Medulla oblongata (tissue), 1 donor: Measurements from ENCODE around the gene PUS1.
A peak's percentile ranks its signal among the peaks of the same experiment; 100 is the strongest.

ENCODE experiments used
- DNase-seq: peaks from one replicate; pipeline ENCODE4 v3.0.0-alpha.2; 2015; ENCODE audit errors: extremely low spot score

Gene PUS1

DNA sequence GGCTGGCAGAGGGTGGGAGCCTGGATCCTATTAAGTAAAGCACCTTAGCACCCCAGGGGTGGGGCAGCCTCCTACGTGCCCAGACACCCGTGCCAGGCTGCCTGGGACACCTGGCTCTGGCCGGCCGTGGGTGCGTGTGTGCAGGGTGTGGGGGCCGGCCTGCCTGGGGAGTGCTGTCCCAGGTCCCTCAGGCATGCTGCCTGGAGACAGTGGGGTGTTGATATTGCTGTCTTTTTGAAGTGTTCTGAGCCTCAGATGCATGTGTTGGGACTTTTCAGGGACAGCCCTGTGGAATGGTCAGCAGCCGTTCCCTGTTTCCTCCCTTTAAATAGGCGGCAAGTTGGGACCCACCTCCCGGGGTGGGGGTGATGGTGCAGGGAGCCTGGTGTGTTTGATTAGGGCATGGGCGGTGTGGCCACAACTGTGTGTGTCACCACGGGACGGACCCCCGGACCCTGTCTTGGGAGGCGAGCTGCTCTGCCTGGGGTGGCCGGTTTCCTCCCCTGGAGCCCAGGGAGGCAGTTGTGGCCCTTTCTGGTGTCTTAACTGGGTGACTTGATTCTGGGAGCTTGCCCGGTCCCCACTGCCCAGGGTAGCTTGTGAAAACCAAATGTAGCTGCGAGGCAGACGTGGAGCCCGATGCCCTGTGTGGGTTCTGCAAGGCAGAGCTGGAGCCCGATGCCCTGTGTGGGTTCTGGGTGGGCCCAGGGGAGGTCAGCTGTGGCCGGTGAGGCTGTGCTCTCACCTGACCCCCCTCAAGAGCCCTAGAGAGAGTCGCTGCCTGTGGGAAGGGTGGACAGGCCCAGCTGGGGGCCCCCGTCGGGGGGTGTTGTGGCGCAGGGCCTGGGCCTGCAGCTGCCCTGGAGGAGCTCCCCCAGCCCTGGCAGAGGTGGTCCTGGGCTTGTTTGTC lies 26.5 kb upstream of the PUS1 start:
- DNase-seq: no peak

DNA sequence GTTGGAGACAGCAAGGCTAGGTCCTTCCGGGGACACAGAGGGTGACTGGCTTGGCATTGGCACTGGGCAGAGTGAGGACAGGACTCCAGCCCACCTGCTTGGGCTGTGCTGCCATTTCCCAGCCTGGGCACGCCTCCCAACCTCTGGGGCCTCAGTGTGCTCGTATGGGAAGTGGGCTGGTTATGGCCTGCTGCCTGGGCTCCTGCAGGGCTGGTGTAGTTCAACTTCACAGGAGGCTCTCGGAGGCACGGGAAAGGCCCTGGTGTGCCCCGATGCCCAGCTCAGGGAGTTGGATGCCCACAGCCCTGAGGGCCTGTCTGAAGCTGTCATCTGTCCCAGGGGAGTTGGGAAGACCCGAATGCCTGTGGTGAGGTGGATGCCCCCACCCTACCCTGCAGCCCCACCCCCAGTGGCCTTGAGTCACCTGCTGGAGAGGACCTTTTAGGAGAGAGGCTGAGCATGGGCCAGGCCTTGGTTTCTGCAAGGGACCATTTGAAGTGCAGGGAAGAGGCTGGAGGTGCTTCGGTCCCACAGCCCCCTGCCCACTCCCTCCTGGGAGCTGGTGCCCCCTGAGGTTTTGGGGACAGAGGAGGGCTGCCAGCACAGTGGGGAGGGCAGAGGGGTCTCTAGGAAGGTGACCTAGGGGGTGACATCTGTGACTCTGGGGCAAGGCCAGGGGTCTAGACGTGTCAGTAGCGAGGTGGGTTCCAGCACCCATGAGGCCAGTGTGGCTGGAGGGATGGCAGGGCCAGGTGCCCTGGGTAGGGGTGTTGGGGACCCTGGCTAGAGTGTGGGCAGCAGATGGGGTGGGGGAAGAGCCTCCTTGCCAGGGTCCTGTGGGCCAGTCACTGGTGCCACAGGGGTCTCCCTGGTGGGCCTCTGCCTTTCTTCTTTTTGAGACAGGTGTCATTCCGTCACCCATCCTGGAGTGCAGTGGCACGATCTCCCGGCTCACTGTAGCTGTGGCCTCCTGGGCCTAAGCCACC lies 25.5 kb upstream of the PUS1 start:
- no peak for DNase-seq

DNA sequence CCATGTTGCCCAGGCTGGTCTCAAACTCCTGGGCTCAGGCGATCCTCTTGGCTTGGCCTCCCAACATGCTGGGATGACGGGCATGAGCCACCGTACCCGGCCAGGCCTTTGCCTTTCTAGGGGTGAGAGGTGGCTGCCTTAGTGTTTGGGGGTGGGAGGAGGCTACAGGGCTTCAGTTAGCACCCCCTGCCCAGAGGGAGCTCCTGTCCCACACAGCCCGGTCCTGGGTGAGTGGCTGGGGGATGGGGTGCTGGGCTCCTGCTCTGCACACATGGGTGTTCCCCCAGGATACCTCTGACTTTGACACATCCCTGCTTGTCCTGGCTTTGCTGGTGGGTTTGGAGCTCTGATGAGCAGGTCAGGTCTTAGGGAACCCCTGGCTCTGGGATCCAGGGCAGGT lies 24.7 kb upstream of the PUS1 start:
- no peak for DNase-seq

DNA sequence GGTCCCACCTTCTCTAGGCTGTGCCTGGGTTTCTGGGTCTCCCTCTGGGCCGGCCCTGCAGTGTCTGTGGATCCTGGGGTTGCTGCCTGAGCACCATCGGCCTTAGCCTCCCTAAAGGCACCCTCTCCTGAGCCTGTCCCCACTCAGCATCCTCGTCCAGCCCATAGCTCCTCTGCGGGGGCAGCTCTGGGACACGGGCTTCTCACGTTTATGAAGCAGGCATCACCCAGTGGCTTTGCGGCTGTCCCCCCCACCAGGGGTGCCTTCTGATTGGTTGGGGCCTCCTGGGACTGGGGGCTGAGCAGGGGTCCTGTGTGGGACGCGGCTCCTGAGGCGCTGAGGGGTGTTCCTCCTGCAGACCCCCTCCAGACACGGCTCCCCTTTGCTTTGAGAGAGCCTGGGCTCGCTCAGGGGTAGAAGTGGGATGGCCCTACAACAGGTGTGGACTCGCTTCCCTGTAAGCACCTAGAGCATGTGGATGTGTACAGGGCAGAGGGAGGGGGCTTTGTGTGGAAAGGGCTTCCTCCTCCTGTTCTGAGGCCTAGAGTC lies 23.9 kb upstream of the PUS1 start:
- no peak for DNase-seq

DNA sequence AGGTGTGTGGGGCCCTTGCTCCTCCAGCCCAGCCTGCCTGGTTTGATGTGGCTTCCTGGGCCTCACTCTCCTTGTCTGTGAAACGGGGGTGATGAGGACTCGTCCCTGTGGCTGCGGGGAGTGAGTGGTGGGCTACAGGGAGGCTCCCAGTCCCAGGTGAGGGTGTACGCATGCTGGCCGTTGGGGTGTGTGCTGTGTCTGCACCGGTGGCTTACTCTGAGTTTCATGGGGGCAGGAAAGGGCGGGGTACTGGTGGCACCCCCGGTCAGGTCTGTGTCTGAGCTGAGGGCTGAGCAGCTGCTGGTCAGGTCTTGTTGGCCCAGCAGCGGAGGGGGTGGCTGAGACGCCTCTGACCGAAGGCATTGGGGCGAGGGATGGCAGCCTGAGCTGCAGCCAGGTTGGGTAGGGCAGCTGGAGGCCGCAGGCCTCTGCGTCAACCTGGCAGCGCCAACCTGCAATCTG lies 23.4 kb upstream of the PUS1 start:
- no peak for DNase-seq

DNA sequence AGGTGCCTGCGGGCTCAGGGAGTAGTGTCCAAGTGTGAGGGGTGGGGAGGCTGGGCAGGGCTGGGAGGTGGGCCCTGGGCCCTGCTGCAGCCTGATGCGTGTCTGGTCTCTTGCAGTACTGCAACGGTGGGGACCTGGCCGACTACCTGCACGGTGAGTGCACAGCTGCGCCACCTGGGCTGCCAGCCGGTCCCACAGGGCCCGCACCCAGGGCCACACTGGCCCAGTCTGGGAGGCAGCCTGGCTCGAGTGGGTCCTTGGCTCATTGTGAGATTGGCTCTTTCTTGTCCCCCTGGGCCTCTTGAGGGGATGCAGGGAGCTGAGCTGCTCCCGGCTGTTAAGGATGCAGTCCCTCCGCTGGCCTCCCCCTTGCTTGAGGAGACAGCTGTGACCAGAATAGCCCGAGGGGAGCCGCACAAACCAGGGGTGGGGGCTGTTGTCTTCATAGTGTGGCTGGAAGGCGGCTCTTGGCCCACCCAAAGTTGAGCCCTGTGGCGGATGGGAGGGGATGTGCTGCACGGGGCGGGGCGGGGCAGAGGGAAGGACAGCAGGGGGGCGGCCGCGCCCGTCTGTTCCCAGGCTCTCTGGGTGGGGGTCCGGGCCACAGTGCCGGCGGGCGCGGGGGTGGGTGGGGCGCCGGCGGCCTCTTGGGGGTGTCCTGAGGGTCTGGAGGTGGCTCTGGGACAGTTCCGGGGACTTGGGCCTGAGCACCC lies 21.5 kb upstream of the PUS1 start:
- no peak for DNase-seq

DNA sequence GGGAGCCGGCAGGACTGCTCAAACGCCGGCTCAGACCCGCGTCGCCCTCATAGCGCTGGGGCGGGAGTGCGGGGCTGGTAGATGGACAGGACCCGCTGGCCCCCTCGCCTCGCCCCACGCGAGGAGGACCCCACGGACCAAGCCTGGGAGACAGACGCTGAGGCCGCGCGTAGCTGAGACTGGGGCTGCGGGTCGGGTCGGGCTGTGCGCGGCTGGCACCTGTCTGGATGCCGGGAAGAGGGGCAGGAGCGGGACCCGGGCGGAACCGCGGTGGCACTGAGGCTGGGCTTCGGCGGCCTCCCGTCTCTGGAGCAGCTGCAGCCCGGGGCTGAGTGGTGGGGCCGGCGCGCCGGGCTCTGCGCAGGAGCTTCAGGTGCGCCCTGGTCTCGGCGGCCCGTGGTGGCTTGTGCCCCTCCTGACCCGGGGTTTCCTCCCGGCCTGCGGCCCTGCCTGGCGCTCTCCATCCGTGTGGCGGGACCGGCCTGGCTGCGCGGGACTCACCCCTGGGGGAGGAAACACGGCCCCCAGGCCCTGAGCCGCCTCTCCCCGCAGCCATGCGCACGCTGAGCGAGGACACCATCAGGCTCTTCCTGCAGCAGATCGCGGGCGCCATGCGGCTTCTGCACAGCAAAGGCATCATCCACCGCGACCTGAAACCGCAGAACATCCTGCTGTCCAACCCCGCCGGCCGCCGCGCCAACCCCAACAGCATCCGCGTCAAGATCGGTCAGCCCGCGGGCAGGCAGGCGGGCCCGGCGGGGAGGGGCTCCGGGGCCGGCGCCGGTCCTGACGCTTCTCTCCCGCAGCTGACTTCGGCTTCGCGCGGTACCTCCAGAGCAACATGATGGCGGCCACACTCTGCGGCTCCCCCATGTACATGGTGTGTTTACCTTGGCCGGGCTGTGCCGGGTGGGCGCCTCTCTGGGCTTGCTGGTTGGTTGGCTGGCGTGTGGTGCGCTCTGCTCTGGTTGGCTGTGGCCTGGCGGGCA lies 20.7 kb upstream of the PUS1 start:
- DNase-seq: no peak

DNA sequence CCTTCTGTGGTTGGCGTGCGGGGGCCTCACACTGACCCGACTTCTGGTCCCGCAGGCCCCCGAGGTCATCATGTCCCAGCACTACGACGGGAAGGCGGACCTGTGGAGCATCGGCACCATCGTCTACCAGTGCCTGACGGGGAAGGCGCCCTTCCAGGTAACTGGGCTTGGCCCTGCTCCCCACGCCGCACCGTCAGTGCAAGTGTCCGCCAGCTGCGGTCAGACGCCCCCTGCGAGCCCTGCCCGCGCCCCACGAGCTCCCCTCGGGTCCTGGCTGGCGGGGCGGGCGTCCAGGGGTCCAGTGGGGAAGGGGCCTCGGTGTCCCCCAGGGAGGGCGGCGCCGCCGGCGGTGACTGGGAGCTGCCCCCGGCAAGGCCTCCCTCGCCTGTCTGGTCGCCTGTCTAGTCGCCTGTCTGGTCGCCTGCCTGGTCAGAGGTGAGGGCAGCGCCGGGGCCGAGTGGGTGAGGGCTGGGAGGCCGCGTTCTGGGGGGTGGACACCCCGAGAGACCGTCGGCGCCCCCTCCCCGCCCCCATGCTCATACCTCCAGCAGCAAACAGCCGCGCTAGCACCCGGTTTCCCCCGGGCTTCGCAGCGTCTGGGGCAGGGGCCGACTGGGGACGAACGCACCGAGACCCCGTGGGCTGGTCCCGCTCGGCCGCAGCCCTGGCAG lies 19.9 kb upstream of the PUS1 start:
- no peak for DNase-seq

DNA sequence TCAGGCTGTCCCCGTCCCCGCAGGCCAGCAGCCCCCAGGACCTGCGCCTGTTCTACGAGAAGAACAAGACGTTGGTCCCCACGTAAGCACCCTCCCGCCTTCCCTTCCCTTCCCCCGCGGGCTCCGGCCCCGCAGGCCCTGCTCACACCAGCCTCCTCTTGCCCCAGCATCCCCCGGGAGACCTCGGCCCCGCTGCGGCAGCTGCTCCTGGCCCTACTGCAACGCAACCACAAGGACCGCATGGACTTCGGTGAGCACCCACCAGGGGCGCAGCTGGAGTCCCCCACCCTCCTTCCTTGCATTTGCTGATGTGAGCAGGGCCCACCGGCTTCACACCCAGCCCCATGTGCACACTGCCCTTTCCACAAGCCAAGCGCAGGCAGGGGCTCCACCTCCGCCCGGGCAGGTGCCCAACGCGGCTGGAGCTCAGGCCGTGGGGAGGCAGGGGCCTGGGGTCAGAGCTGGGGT lies 19.3 kb upstream of the PUS1 start:
- DNase-seq: no peak

DNA sequence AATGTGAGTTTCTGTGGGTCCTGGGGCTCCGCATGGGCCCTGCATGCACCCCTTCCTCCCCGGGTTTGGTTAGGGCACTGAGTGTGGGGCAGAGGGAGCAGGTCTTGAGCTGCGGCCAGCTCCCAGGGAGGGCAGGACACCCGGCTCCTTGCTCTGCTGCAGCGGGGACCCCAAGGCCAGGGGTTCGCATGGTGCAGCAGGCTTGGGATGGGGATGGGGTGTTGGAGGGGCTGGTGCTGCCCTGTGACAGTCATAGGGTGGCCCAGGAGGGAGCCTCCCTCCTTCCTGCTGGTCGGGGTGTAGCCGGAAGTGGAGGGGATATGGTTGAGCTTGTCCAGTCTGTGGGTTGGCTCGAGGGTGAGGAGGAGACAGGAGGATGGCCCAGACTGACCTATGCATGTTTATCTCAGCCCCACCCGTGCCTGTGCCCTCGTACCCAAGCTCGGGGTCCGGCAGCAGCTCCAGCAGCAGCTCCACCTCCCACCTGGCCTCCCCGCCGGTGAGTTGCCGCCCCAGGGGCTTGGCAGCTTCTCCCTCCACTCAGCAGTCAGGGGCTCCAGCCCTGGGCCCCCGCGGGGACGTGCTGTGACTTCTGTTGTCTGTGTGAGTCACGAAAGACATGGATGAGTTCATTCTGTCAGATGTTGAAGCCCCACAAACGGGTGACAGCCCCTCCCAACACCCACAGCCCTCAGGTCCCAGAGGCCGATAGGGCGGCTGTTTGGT lies 18.6 kb upstream of the PUS1 start:
- no peak for DNase-seq

DNA sequence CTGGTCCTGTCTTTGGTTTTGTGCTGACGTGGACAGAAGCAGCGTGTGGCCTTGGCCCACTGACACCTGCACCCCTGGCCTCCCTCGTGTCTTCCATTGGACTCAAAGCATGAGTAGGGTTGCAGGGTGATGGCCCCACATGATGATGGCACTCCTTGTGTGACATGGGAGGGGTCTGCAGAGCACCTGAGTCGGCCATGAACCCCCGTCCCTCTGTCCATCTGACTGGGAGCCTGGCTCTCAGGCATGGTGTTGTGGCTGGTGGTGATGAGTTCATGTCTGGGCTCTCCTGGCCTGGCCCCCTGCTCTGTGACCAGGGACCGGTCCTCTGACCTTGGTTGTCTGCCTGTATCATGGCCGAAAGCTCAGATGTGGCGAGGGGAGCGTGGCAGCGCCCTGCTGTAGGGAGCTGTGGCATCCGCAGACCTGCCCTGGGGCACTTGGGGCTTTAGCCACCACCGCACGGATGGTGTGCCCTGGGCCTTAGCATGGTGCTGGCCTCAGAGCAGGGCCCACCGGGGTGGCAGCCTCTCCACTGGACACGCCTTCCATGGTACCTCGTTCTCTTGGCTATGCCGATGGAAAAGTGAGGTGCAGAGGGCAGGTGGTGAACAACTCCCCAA lies 17.9 kb upstream of the PUS1 start:
- DNase-seq: no peak

DNA sequence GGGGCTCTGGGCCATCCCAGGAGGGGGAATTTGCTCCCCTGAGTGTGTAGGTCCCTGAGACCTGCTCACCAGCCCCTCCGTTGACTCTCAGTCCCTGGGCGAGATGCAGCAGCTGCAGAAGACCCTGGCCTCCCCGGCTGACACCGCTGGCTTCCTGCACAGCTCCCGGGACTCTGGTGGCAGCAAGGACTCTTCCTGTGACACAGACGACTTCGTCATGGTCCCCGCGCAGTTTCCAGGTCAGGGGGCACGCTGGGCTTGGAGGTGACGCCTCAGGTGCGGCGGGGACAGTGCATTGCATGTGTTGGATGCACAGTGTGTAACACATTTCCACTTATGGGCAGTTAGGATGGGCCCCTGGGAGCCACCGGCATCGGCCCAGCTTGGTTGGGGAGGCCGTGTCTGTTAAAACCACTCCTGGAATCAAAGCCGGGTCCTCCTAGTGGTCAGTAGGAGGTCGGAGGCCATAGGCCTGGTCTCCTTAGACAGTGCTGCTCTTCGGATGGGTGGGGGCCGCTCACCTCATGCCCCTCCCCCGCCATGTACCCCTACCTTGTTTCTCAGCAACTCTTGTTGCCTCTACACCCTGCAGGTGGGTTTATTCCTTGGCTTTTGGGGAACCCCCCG lies 17.1 kb upstream of the PUS1 start:
- DNase-seq: no peak

DNA sequence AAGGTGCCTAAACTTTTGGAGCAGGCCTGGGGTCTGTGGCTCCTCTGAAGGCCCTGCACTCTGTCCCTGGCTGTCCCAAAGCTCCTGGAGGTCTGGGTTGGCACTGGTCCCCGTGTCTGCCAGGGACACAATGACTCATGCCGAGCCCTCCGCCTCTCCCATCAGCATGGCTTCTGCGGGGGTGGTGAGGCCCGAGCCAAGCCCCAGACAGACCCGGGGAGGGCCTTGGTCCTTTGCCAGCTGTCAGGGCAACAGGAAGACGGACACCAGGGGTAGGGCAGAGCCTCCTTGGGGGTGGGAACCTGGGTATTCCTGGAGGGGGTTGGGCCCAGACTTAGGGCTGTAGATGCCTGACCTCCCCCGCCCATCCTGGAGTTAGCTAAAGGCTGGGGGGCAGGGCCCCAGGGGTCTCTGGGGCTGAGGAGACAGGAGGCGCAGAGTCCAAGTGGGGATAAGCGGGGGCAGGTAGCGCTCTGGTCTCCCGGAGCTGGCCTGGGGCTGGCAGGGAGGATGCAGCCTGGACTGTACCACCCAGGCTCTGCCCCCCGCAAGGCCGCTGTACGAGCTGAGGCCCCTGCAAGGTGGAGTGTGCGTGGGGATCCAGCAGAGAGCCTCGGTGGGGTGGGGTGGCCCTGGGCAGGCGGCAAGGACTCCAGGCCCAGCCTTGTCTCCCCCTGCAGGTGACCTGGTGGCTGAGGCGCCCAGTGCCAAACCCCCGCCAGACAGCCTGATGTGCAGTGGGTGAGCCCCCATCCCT lies 16.4 kb upstream of the PUS1 start:
- DNase-seq: peak; percentile 54

DNA sequence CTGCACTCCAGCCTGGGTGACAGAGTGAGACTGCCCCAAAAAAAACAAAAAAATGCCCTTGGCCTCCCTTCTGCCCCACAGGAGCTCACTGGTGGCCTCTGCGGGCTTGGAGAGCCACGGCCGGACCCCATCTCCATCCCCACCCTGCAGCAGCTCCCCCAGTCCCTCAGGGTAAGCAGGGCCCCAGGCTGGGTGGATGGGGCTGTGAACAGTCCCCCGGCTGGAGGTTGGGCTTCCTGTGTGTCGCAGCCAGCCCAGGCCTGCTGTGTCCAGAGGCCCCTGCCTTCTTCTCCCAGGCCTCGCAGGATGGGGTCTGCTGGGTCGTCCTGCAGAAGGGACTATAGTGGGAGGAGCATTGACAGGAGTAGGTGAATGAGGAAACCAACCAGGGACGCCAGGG lies 15.4 kb upstream of the PUS1 start:
- no peak for DNase-seq

DNA sequence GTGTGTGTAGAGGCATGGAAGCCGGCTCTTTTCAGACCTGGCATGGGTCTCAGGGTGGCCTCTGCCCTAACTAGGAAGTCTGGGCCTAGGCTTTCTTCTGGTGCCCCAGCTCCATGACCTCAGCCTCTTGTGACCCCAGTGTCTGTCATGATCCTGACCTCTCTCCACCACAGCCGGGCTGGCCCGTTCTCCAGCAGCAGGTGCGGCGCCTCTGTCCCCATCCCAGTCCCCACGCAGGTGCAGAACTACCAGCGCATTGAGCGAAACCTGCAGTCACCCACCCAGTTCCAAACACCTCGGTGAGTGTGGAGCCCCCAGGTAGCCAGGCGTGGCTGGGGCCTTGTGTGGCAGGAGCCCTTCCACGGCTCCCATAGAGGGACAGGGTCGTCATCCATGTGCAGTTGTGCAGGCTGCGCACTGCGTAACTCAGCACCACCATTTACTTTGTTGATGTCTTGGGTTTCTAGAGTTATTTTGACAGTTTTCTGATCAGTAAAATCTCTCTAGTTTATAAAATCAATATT lies 14.8 kb upstream of the PUS1 start:
- DNase-seq: no peak

DNA sequence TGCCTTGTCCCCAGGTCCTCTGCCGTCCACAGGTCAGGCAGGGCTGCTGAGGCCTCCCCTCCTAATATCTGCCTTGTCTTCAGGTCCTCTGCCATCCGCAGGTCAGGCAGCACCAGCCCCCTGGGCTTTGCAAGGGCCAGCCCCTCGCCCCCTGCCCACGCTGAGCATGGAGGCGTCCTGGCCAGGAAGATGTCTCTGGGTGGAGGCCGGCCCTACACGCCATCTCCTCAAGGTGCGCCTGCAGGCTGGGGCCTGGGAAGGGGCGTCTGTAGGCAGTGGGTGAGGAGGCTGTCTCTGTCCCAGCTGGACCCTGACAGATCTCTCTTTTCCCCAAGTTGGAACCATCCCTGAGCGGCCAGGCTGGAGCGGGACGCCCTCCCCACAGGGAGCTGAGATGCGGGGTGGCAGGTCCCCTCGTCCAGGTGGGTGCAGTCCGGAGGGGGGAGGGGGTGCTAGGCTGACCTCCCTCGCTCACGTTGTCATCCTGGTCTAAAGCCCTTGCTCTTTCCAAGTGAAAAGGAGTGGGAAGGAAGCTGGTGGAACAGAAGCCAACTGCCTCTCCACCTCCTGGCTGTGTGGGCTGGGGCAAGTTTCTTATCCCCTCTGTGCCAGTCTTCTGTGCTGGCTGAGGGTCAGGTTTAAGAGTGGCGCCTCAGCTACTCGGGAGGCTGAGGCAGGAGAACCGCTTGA lies 13.9 kb upstream of the PUS1 start:
- no peak for DNase-seq
